Dermis microvascular lymphatic vessel endothelial cell (primary cell): ENCODE data around the gene ZNF277. TPM values are rescaled to one million over a fixed set of nuclear protein-coding genes. Genes with fewer than 3 reads are reported as not detected.
A peak's percentile ranks its signal among the peaks of the same experiment; 100 is the strongest.
"Not testable (repeated sequence)": the region's sequence is repeated elsewhere in the genome, so short reads cannot be mapped to it uniquely, and the experiment has no call there.

Experiments used
- DNase-seq, 2 donors: peaks; one replicate each; pipeline versions ENCODE4 v3.0.0 to v3.0.0-alpha.2; 2010; ENCODE audit warnings: low read depth in 2 of 2
- total RNA-seq: library from RNA; depleted of rRNA; stranded (reverse); fragments of >200 nt; gene quantifications from 2 replicates; pipeline ENCODE4 v1.2.1, GENCODE V29; 2014

The ZNF277 gene
- total RNA-seq, 1 donor from 2014 or later, result 43.1 TPM

- DNase-seq, result no peak
Measured at GRCh38 chr7:112290065-112290464, 83.6 kb downstream of the ZNF277 start.

GRCh38 chr7:112292162-112292561 is 85.7 kb downstream of the ZNF277 start:
- no peak for DNase-seq

DNA sequence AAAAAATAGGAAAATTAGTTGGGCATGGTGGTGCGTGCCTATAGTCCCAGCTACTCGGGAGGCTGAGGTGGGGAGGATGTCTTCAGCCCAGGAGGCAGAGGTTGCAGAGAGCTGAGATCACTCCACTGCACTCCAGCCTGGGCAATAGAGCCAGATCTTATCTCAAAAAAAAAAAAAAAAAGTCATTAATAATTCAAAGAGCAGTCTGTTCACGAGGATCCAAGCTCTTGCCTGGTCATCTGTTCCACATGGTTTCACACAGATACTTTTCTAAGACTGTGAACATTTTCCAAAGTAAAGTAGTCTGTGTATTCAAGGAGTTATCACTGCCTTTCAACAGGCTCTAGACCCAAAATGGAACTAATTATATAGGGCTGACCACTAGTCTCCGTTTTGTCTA is 86.9 kb downstream of the ZNF277 start:
- no peak for DNase-seq

DNA sequence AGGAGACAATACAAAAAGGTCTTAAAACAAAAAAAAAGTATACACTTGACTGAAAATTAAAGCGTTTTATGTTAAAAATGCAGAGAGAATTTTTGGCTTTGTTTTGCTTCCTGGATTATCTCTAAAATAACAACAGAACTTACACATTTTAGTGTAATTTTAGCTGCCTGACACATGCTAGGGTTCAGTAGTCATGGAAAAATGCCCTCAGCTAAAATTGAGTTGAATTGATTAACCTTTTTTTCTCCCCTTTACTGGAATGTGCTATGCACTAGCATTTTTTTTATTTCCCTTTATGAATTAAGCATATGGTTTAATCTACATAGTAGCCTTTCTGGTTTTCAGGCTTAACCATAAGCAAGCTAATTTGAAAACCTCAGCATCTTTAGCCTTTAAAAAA is 89.9 kb downstream of the ZNF277 start:
- DNase-seq, result peak; percentile 45 to 55

GRCh38 chr7:112297681-112298080 is 91.2 kb downstream of the ZNF277 start:
- no peak for DNase-seq

- DNase-seq, result no peak
Measured at GRCh38 chr7:112298543-112299100, 92.1 kb downstream of the ZNF277 start.

DNA sequence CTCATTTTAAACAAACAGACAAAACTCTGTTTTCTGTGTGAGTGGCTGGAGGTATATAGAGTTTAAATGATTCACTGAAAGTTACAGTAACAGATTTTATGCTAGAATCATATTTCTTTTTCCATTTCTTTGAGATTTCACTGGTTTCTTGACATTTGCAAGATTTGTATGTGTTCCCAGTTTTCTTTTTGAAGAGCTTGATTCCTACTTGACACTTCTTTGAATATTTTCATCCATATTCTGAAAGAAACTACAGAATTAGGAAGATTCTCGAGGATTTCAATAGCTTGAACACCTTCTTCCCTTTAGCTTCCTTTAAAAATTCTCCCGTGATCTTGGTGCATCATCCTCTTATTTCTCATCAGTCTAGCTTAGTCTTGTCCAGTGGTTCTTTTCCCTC is 93.6 kb downstream of the ZNF277 start:
- DNase-seq, result no peak

GRCh38 chr7:112300831-112301407 is 94.4 kb downstream of the ZNF277 start:
- no peak for DNase-seq

- DNase-seq, result peak in 1 of 2 donors; percentile 1
Measured at GRCh38 chr7:112302566-112302965, 96.1 kb downstream of the ZNF277 start.

- no peak for DNase-seq
Measured at GRCh38 chr7:112306903-112307302, 100.4 kb downstream of the ZNF277 start.

DNA sequence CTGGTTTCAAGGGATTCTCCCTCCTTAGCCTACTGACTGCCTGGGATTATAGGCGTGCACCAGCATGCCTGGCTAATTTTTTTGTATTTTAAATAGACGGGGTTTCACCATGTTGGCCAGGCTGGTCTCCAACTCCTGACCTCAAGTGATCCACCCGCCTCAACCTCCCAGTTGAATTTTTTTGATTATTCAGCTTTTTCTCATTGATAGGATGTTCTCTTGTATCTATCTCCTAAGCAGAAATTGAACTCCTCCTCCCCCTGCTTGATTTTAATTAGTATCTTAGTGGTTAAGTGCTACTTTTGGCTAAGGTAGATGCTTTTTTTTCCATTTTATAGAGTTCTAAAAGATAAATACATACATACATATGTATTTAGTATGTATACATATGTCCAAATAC is 101.0 kb downstream of the ZNF277 start:
- DNase-seq, result no peak

- DNase-seq, result no peak
Measured at GRCh38 chr7:112308974-112309373, 102.5 kb downstream of the ZNF277 start.

GRCh38 chr7:112316803-112317202 is 110.3 kb downstream of the ZNF277 start:
- DNase-seq, result not testable (repeated sequence)

- no peak for DNase-seq
Measured at GRCh38 chr7:112322070-112322469, 115.6 kb downstream of the ZNF277 start.

DNA sequence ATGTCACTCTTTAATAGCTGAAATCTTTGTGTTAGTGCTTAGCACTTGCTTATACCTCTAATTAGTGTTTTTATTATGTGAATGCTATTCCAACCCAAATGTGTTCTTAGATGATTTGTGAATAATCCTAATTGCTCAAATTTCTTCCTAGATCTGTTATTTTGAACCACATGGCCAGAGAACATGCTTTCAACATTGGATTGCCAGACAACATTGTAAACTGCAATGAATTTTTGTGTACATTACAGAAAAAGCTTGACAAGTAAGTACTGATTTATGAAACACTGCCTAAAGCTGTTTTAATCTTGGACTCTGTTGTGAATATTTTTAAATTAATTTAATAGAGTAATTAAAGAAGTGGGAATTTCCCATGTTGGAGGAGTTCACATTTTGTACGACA is 121.1 kb downstream of the ZNF277 start:
- DNase-seq, result no peak

- DNase-seq, result no peak
Measured at GRCh38 chr7:112331492-112331891, 125.0 kb downstream of the ZNF277 start.

GRCh38 chr7:112334366-112334765 is 127.9 kb downstream of the ZNF277 start:
- DNase-seq, result no peak

DNA sequence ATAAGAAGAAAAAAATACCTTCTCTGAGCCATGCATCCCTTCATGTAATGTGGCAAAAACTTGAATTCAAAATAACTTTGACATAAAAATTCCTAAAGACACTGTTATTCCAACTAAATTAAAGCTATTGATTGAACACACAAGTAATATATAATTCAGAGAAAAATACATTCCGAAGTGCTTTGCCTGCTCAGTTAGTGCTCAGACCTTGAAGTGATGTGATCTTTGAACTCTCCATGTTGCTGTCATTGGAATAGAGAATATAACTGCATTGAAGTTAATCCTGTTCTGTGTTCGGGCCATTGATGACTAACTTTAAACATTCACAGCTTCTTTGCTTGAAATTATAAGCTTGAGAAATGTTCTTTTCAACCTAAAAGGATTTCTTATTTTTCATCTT is 129.8 kb downstream of the ZNF277 start:
- DNase-seq, result no peak

DNA sequence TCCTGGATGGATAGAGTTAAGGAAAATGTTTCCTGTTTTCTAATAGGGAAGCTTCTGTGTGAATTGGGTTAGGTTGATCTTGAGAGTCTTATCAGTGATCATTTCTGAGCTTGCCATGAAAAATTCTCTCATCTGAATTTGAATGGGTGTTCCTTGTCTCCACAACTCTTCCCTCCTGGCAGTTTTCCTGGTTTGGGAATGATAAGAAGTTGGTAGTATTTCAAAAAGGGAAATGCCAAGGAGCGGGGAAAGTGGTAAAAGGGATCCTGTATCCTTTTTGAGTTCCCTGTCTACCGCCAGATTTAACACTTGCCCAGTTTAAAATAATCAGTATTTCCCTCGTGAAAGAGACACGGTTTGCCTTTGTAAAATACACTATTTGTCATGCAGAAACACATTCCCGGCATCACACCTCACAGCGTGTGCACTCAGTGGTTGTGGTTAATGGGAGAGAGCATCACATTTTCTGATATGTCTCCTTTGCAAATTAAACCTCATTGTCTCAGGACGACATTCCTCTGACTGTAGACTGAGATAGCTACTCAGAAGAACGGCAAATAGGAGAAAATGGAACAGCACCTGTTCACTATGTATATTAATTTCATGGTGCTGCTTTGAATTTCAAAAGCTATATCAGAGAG is 130.6 kb downstream of the ZNF277 start:
- no peak for DNase-seq

- no peak for DNase-seq
Measured at GRCh38 chr7:112337892-112338291, 131.4 kb downstream of the ZNF277 start.

DNA sequence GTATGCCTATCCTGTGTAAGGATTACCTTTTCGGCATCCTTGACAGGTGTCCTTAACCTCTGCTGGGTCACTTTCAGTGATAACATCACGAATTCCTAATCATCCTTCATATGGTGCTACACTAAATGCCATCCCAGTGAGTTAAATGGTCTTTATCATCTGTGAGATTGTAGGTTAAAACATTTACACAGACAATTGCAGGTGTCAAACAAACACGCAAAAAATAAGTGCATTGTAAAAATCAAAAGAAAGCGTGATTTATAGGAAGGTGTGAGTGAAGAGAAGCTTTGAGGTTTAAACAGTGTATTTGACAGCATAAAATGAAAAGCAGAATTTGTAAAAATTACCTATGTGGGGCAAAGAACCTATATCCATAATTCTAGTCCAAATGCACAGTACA is 132.3 kb downstream of the ZNF277 start:
- DNase-seq, result no peak

- no peak for DNase-seq
Measured at GRCh38 chr7:112341464-112341863, 135.0 kb downstream of the ZNF277 start.

- DNase-seq, result no peak
Measured at GRCh38 chr7:112346381-112347060, 140.0 kb downstream of the ZNF277 start.
